Suprapubic skin (tissue), 4 donors: Measurements from ENCODE around the gene LPAR5. TPM values are rescaled to one million over a fixed set of nuclear protein-coding genes. Genes with fewer than 3 reads are reported as not detected.
A peak's percentile ranks its signal among the peaks of the same experiment; 100 is the strongest.

ENCODE experiments used
- DNase-seq, 2 donors: peaks; one replicate each; pipeline ENCODE4 v3.0.0-alpha.2; 2019; ENCODE audit warnings: low spot score in 2 of 2
- H3K27ac ChIP-seq: fragments of 200-600 bp; sonication (generic); one replicate; pipeline ENCODE4 v1.5.1; 2019
- H3K27me3 ChIP-seq: fragments of 200-600 bp; sonication (generic); one replicate; pipeline ENCODE4 v1.5.1; 2019
- H3K36me3 ChIP-seq: fragments of 200-600 bp; sonication (generic); one replicate; pipeline ENCODE4 v1.5.1; 2019
- H3K4me1 ChIP-seq: fragments of 200-600 bp; sonication (generic); one replicate; pipeline ENCODE4 v1.5.1; 2019
- H3K4me3 ChIP-seq: fragments of 200-600 bp; sonication (generic); one replicate; pipeline ENCODE4 v1.5.1; 2019; ENCODE audit warnings: mild to moderate bottlenecking
- H3K9me3 ChIP-seq: fragments of 200-600 bp; sonication (generic); one replicate; pipeline ENCODE4 v1.5.1; 2019
- EP300 ChIP-seq: sonication (generic); formaldehyde crosslinking; IDR thresholded peaks from one replicate; pipeline ENCODE4 v1.6.1; 2017; ENCODE audit warnings: antibody characterized with exemption
- POLR2A ChIP-seq, 2 donors: fragments of 450-650 bp; IDR thresholded peaks; one replicate each; pipeline ENCODE4 v1.6.1; 2017; ENCODE audit warnings: antibody characterized with exemption in 2 of 2, mild to moderate bottlenecking in 2 of 2, moderate library complexity in 2 of 2
- POLR2AphosphoS5 ChIP-seq, 3 donors: sonication (generic); formaldehyde crosslinking; IDR thresholded peaks; one replicate each; pipeline ENCODE4 v1.6.1; 2017; ENCODE audit warnings: antibody characterized with exemption in 3 of 3
- WGBS: methylation state at CpG from one replicate; pipeline ENCODE4 v1.1.5; 2018; 5-methylcytosine and 5-hydroxymethylcytosine counted together
- total RNA-seq, 4 donors: library from RNA; depleted of rRNA; stranded (reverse); fragments of >200 nt; gene quantifications; one replicate each; pipeline ENCODE4 v1.1.0, GENCODE V29; 2016
- TF ChIP-seq, protein P1 (sequence below), 2 donors: fragments of 200-600 bp in 1 of 2; fragments of 450-650 bp in 1 of 2; sonication (generic) in 1 of 2; IDR thresholded peaks; one replicate each; pipeline ENCODE4 v1.5.1; 2016 to 2019; ENCODE audit warnings: antibody characterized with exemption in 2 of 2, mild to moderate bottlenecking in 1 of 2, moderate library complexity in 1 of 2

The LPAR5 gene
- total RNA-seq, 4 donors from 2014 or later, result 5.8 to 15.0 (median 8.8) TPM

DNA sequence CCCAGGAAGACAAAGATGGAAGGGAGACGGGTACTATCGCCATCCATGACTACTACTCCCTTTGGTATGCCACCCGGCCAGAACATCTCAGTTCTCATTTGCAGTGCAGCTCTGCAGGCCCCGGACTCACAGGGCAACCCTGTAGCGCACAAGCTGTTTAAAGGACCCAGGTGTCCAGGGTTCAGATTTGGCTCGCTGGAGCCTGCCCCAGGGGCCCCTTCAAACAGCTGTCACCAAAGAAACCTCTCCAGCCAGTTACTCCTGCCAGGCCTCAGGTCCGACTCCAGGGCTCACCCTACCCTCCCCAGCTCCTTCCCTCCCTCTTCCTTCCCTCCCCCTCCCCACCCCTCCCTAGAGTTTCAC lies 23.1 kb downstream of the LPAR5 start:
- DNase-seq, result no peak
- H3K27ac ChIP-seq, result peak overlapping the region; percentile 92
- no peaks in the 10 kb centered on the region for H3K36me3 ChIP-seq
- no peak for TF ChIP-seq POLR2AphosphoS5 (IDR thresholded peaks at IDR 0.05)
- TF ChIP-seq EP300, result no peak
- TF ChIP-seq, protein P1, sequence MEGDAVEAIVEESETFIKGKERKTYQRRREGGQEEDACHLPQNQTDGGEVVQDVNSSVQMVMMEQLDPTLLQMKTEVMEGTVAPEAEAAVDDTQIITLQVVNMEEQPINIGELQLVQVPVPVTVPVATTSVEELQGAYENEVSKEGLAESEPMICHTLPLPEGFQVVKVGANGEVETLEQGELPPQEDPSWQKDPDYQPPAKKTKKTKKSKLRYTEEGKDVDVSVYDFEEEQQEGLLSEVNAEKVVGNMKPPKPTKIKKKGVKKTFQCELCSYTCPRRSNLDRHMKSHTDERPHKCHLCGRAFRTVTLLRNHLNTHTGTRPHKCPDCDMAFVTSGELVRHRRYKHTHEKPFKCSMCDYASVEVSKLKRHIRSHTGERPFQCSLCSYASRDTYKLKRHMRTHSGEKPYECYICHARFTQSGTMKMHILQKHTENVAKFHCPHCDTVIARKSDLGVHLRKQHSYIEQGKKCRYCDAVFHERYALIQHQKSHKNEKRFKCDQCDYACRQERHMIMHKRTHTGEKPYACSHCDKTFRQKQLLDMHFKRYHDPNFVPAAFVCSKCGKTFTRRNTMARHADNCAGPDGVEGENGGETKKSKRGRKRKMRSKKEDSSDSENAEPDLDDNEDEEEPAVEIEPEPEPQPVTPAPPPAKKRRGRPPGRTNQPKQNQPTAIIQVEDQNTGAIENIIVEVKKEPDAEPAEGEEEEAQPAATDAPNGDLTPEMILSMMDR (IDR thresholded peaks at IDR 0.05), result no peak
- no peak for TF ChIP-seq POLR2A (IDR thresholded peaks at IDR 0.05)
- H3K4me1 ChIP-seq, result peaks cover 46% of the 10 kb centered on the region
- H3K9me3 ChIP-seq, result no peaks in the 10 kb centered on the region
- H3K27me3 ChIP-seq, result no peaks in the 10 kb centered on the region
- WGBS, result 44% methylated on average over 7 of the region's 7 CpGs
- H3K4me3 ChIP-seq, result peak overlapping the region; percentile 21

- no peak for TF ChIP-seq POLR2AphosphoS5 (IDR thresholded peaks at IDR 0.05)
- no peak for TF ChIP-seq POLR2A (IDR thresholded peaks at IDR 0.05)
- no peak for TF ChIP-seq EP300
- TF ChIP-seq, protein P1 (IDR thresholded peaks at IDR 0.05), result no peak
- Histone ChIP-seq H3K4me3 (no peak overlapping the region), H3K4me1 (peaks cover 44% of the 10 kb centered on the region), H3K27ac (peak overlapping the region; percentile 92), H3K27me3 (no peaks in the 10 kb centered on the region), H3K9me3 (no peaks in the 10 kb centered on the region), H3K36me3 (no peaks in the 10 kb centered on the region)
- WGBS, result 30% methylated on average over 2 of the region's 6 CpGs
- DNase-seq, result no peak
Observed at GRCh38 chr12:6612247-6612646, 23.5 kb downstream of the LPAR5 start.

- no peaks in the 10 kb centered on the region for H3K9me3 ChIP-seq
- peaks cover 59% of the 10 kb centered on the region for H3K4me1 ChIP-seq
- 45% methylated on average over 8 of the region's 8 CpGs for WGBS
- H3K27me3 ChIP-seq, result no peaks in the 10 kb centered on the region
- H3K27ac ChIP-seq, result peak overlapping the region; percentile 67
- DNase-seq, result peak in 1 of 2 donors; percentile 81
- no peak overlapping the region for H3K4me3 ChIP-seq
- TF ChIP-seq POLR2A (IDR thresholded peaks at IDR 0.05), result no peak
- no peak for TF ChIP-seq EP300
- TF ChIP-seq, protein P1 (IDR thresholded peaks at IDR 0.05), result no peak
- no peak for TF ChIP-seq POLR2AphosphoS5 (IDR thresholded peaks at IDR 0.05)
- no peaks in the 10 kb centered on the region for H3K36me3 ChIP-seq
Observed at GRCh38 chr12:6608592-6609281, 27.0 kb downstream of the LPAR5 start.

DNA sequence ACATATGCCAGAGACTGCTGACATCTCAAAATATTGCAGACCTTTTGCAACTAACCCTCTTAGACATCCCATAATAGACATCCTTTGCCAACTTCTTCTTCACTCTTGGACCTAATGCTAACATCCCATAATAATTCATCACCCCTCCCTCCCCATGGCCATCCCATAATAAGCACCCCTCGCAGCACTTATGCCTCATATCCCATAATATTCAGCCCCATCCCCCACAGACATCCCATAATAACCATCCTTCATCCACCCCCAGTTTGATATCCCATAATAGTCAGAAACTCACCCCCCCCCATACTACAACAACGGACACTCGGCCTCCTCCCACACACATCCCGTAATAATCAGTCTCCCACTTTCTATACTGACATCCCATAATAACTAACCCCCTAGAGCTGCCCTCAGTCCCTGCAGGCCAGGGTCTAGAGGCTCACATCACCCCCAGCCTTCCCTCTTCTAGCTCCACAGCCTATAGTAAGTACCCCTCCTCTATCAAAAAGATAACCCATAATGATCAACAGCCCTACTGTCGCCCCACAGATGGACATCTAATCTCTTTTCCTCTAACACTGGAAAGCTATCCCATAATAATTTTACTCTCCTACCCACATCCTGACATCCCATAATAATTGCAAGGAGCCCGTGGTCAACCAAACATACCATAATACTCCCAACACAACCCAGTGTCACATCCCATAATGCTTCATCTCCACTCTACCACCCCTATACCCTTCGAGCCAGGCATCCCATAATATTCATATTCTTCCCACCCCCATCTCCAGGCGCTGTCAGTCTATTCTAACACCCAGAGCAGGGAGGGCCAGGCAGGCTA lies 27.8 kb downstream of the LPAR5 start:
- no peaks in the 10 kb centered on the region for H3K27me3 ChIP-seq
- DNase-seq, result no peak
- TF ChIP-seq POLR2AphosphoS5 (IDR thresholded peaks at IDR 0.05) (no peak), EP300 (no peak), POLR2A (IDR thresholded peaks at IDR 0.05) (no peak)
- TF ChIP-seq, protein P1 (IDR thresholded peaks at IDR 0.05), result no peak
- peak overlapping the region; percentile 67 for H3K27ac ChIP-seq
- no peaks in the 10 kb centered on the region for H3K36me3 ChIP-seq
- WGBS, result 3% methylated on average over 8 of the region's 8 CpGs
- no peaks in the 10 kb centered on the region for H3K9me3 ChIP-seq
- no peak overlapping the region for H3K4me3 ChIP-seq
- H3K4me1 ChIP-seq, result peaks cover 59% of the 10 kb centered on the region
